ENCODE data around the gene JHY. TPM values are rescaled to one million over a fixed set of nuclear protein-coding genes. Genes with fewer than 3 reads are reported as not detected.

JHY gene
- total and polyA plus RNA-seq, 2 of the 8 experiments (the other 6 are each of a cell fraction or from before 2014, with no cell fraction given) = 0.29 to 0.91 TPM

DNA sequence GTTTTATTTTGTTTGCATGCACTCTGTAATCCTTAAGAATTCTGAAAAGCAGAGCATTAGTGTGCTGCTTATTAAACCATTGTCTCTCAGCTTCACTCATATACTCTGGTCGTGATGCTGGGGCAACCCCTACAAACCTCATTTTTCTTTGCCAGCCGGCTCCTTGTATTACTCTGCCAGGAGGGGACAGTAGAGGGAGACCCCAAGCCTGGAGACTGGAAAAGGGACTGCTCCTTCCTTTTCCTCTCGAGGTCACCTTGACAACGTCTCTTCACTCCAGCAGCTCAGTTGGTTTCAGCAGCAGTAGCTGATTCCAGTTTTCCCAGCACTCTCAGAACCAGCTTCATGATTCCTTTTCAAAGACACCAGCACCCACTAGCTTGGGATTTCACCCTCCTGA is 2.8 kb upstream of the JHY start:
- Histone ChIP-seq H2BK15ac (ENCODE audit: low read length) (no peak overlapping the region), H3K14ac (ENCODE audit: insufficient read length) (no peak overlapping the region), H4K8ac (ENCODE audit: extremely low read depth, insufficient read depth, low read length) (no peak overlapping the region), H3K4me3 (ENCODE audit: extremely low read depth in 1 of 4, insufficient read depth in 2 of 4, low read depth in 3 of 4, low read length in 4 of 4) (no peak overlapping the region), H3K23ac (ENCODE audit: insufficient read length) (no peak overlapping the region), H3K9ac (replicated peaks in 1 of 4; ENCODE audit: extremely low read depth in 1 of 4, low read depth in 3 of 4, low read length in 3 of 4) (no peak overlapping the region), H2BK5ac (ENCODE audit: low read depth, low read length) (no peak overlapping the region), H3K79me2 (ENCODE audit: control insufficient read depth in 1 of 2, insufficient read depth in 2 of 2, low read length in 2 of 2) (no peaks in the 10 kb centered on the region), H2AK5ac (ENCODE audit: low read depth, low read length) (no peak overlapping the region), H4K20me1 (replicated peaks in 1 of 2; ENCODE audit: control insufficient read depth in 1 of 2, insufficient read depth in 2 of 2, low read length in 2 of 2) (no peaks in the 10 kb centered on the region), H4K5ac (ENCODE audit: insufficient read length, low read depth, low read length) (no peak overlapping the region), H3K4me2 (ENCODE audit: insufficient read depth in 1 of 2, low read depth in 2 of 2, low read length in 2 of 2) (0 out of 4 replicates have a peak overlapping the region, but pooled peaks have one; percentile 21 to 36), H3K27ac (ENCODE audit: low read depth, low read length) (no peak overlapping the region), H2AFZ (ENCODE audit: low read length) (no peak overlapping the region), H3K79me1 (ENCODE audit: low read depth, low read length) (no peaks in the 10 kb centered on the region), H3K4me1 (replicated peaks in 1 of 4; ENCODE audit: control insufficient read depth in 3 of 4, insufficient read depth in 4 of 4, low read length in 3 of 4) (peaks cover 0 to 11% (median 5%) of the 10 kb centered on the region in 4 experiments; a peak in 5 of 7 replicates), H3K36me3 (ENCODE audit: control insufficient read depth in 2 of 4, insufficient read depth in 4 of 4, low read length in 3 of 4) (no peaks in the 10 kb centered on the region), H2BK20ac (ENCODE audit: low read length) (no peak overlapping the region), H3K23me2 (ENCODE audit: low read depth, low read length) (peaks cover 5% of the 10 kb centered on the region), H3K4ac (replicated peaks; ENCODE audit: insufficient read length, low read depth, low read length) (no peak overlapping the region), H3K9me3 (ENCODE audit: insufficient read depth in 2 of 2, low read depth in 1 of 2, low read length in 1 of 2) (no peaks in the 10 kb centered on the region), H4K91ac (replicated peaks; ENCODE audit: insufficient read length, low read length) (peak overlapping the region; percentile 23), H2BK120ac (replicated peaks; ENCODE audit: low read depth, low read length) (no peak overlapping the region), H3K18ac (ENCODE audit: extremely low read depth, low read length) (0 out of 2 replicates have a peak overlapping the region, but pooled peaks have one; percentile 13), H3K56ac (replicated peaks; ENCODE audit: insufficient read length, low read depth, low read length) (no peak overlapping the region), H2BK12ac (ENCODE audit: low read depth, low read length) (no peak overlapping the region), H3K27me3 (replicated peaks in 1 of 4; ENCODE audit: control insufficient read depth in 3 of 4, extremely low read depth in 1 of 4, insufficient read depth in 3 of 4, low read length in 3 of 4) (peaks cover 0 to 13% (median 10%) of the 10 kb centered on the region in 4 experiments; a peak in 5 of 7 replicates)
- WGBS, 2 experiments (ENCODE audit: extremely low coverage in 1 of 2, insufficient coverage in 1 of 2, insufficient read length in 1 of 2, insufficient replicate concordance in 2 of 2, low coverage in 1 of 2, low lambda C conversion rate in 2 of 2, missing lambda C conversion rate in 1 of 2) = 19% methylated on average over 4 of the region's 4 CpGs; no CpG with 5 or more reads in 1 of the 2 experiments
- ChIA-PET POLR2A (ENCODE audit: partially characterized antibody) (interaction anchor here (1.3 to 1.4 kb wide), 2 partner anchors 180 to 182 kb away, joined by 3 to 4 read pairs; partner anchors contain the start of gene HSPA8), CTCF (ENCODE audit: partially characterized antibody) (interaction anchor here (0.7 to 4.8 kb wide), 16 partner anchors 9 to 246 kb away, joined by 3 to 32 read pairs (median 4); no protein-coding TSS in a partner anchor)
- TF ChIP-seq CTCF (IDR thresholded peaks at IDR 0.05; ENCODE audit: control extremely low read depth in 1 of 3, insufficient read depth in 1 of 3, low read depth in 1 of 3, low read length in 3 of 3) = peak; percentile 21 to 66 (median 35)
- TF ChIP-seq RAD21 (IDR thresholded peaks at IDR 0.05 in 1 of 2, conservative IDR thresholded peaks at IDR 0.05 in 1 of 2; ENCODE audit: low read depth in 2 of 2, low read length in 2 of 2) = peak; percentile 24 to 42; a peak in 3 of 4 replicates
- no peak for TF ChIP-seq CBX5 (IDR thresholded peaks at IDR 0.05; ENCODE audit: low read depth, low read length)
- peak; percentile 36 for FAIRE-seq
- DNase-seq (ENCODE audit: low read depth in 1 of 2, low spot score in 2 of 2) = peak in 1 of 2 experiments; percentile 50

Measured in H1 (cell line).